NCI-H82 treated with DMSO at 0.1 percent for 48 hours (cell line): Measurements from ENCODE around the gene MRFAP1L1.
"Not testable (repeated sequence)": the region's sequence is repeated elsewhere in the genome, so short reads cannot be mapped to it uniquely, and the experiment has no call there.

ENCODE experiments used
- DNase-seq: peaks from one replicate; lab custom pipeline; 2025; ENCODE audit not compliant: unreplicated experiment; lab: John Stamatoyannopoulos, UW

MRFAP1L1 gene

GRCh38 chr4:6692379-6692778 lies 17.3 kb downstream of the MRFAP1L1 start:
- DNase-seq, result no peak

- no peak for DNase-seq
These were observed 20.1 kb downstream of the MRFAP1L1 start for GRCh38 chr4:6689506-6689960.

- DNase-seq, result no peak
These were observed 20.7 kb downstream of the MRFAP1L1 start for GRCh38 chr4:6688879-6689505.

- no peak for DNase-seq
These were observed 21.5 kb downstream of the MRFAP1L1 start for GRCh38 chr4:6687947-6688878.

GRCh38 chr4:6686104-6686787 lies 23.4 kb downstream of the MRFAP1L1 start:
- no peak for DNase-seq

- no peak for DNase-seq
These were observed 25.0 kb downstream of the MRFAP1L1 start for GRCh38 chr4:6684656-6685055.

- no peak for DNase-seq
These were observed 26.6 kb downstream of the MRFAP1L1 start for GRCh38 chr4:6682862-6683590.

GRCh38 chr4:6681191-6681590 lies 28.5 kb downstream of the MRFAP1L1 start:
- no peak for DNase-seq

GRCh38 chr4:6680372-6681034 lies 29.2 kb downstream of the MRFAP1L1 start:
- no peak for DNase-seq

GRCh38 chr4:6676722-6677558 lies 32.7 kb downstream of the MRFAP1L1 start:
- no peak for DNase-seq

GRCh38 chr4:6674500-6675149 lies 35.0 kb downstream of the MRFAP1L1 start:
- DNase-seq, result no peak

GRCh38 chr4:6673660-6674499 lies 35.8 kb downstream of the MRFAP1L1 start:
- DNase-seq, result peak; percentile 27

GRCh38 chr4:6673191-6673659 lies 36.4 kb downstream of the MRFAP1L1 start:
- DNase-seq, result not testable (repeated sequence)

GRCh38 chr4:6672541-6673190 lies 37.0 kb downstream of the MRFAP1L1 start:
- not testable (repeated sequence) for DNase-seq

GRCh38 chr4:6672131-6672530 lies 37.5 kb downstream of the MRFAP1L1 start:
- DNase-seq, result no peak

- DNase-seq, result no peak
These were observed 38.0 kb downstream of the MRFAP1L1 start for GRCh38 chr4:6671648-6672047.

- no peak for DNase-seq
These were observed 41.3 kb downstream of the MRFAP1L1 start for GRCh38 chr4:6668391-6668790.

GRCh38 chr4:6665320-6665654 lies 44.4 kb downstream of the MRFAP1L1 start:
- DNase-seq, result no peak
